Astrocyte (in vitro differentiated cells and primary cell): Measurements from ENCODE around the gene CNN3. TPM values are rescaled to one million over a fixed set of nuclear protein-coding genes. Genes with fewer than 3 reads are reported as not detected.
A peak's percentile ranks its signal among the peaks of the same experiment; 100 is the strongest.

Source experiments
- DNase-seq: peaks from one replicate; pipeline ENCODE4 v3.0.0-alpha.2; 2010; ENCODE audit warnings: low read depth
- FAIRE-seq: peaks from 2 replicates; lab custom pipeline; 2011; peaks lifted over from hg19 to GRCh38; lab: Jason Lieb, UNC
- H2AFZ ChIP-seq: 2 replicates; pipeline ENCODE4 v1.6.0; 2012; ENCODE audit warnings: low read depth, low read length, inconsistent platforms
- H3K27ac ChIP-seq: 2 replicates; pipeline ENCODE4 v1.5.1; 2011; ENCODE audit warnings: low read depth, low read length, inconsistent platforms
- H3K27me3 ChIP-seq: 2 replicates; pipeline ENCODE4 v1.6.0; 2011; ENCODE audit warnings: low read length, inconsistent platforms; ENCODE audit not compliant: insufficient read depth
- H3K36me3 ChIP-seq: 2 replicates; pipeline ENCODE4 v1.5.1; 2011; ENCODE audit warnings: low read length, inconsistent platforms; ENCODE audit not compliant: insufficient read depth
- H3K4me1 ChIP-seq: 2 replicates; pipeline ENCODE4 v1.5.1; 2011; ENCODE audit warnings: low read length, inconsistent platforms; ENCODE audit not compliant: insufficient read depth
- H3K4me2 ChIP-seq: 2 replicates; pipeline ENCODE4 v1.6.0; 2012; ENCODE audit warnings: low read length, inconsistent platforms
- H3K4me3 ChIP-seq: 2 replicates; pipeline ENCODE4 v1.5.1; 2011; ENCODE audit warnings: low read depth, mild to moderate bottlenecking, low read length, inconsistent platforms; ENCODE audit not compliant: insufficient read depth
- H3K79me2 ChIP-seq: 2 replicates; pipeline ENCODE4 v1.6.0; 2012; ENCODE audit warnings: mild to moderate bottlenecking, low read length, inconsistent platforms; ENCODE audit not compliant: insufficient read depth
- H3K9ac ChIP-seq: 2 replicates; pipeline ENCODE4 v1.6.0; 2012; ENCODE audit warnings: mild to moderate bottlenecking, low read length, inconsistent platforms
- H3K9me3 ChIP-seq: 2 replicates; pipeline ENCODE4 v1.5.1; 2012; ENCODE audit warnings: low read depth, mild to moderate bottlenecking, low read length, inconsistent platforms; ENCODE audit not compliant: insufficient read depth
- H4K20me1 ChIP-seq: 2 replicates; pipeline ENCODE4 v1.6.0; 2012; ENCODE audit warnings: low read length, inconsistent platforms; ENCODE audit not compliant: insufficient read depth
- H3K27ac Mint-ChIP-seq: one replicate; pipeline ENCODE4 v1.8.0; 2021; ENCODE audit warnings: mild to moderate bottlenecking, mixed read lengths; ENCODE audit not compliant: unreplicated experiment
- H3K27me3 Mint-ChIP-seq: one replicate; pipeline ENCODE4 v1.8.0; 2021; ENCODE audit warnings: low read depth, mixed read lengths; ENCODE audit not compliant: unreplicated experiment
- H3K36me3 Mint-ChIP-seq: one replicate; pipeline ENCODE4 v1.8.0; 2021; ENCODE audit warnings: low read depth, mixed read lengths; ENCODE audit not compliant: unreplicated experiment
- H3K4me1 Mint-ChIP-seq: one replicate; pipeline ENCODE4 v1.8.0; 2021; ENCODE audit warnings: low read depth, mixed read lengths; ENCODE audit not compliant: unreplicated experiment
- H3K4me3 Mint-ChIP-seq: one replicate; pipeline ENCODE4 v1.8.0; 2021; ENCODE audit warnings: mild to moderate bottlenecking, moderate library complexity, mixed read lengths; ENCODE audit not compliant: unreplicated experiment
- H3K9me3 Mint-ChIP-seq: one replicate; pipeline ENCODE4 v1.8.0; 2021; ENCODE audit warnings: mild to moderate bottlenecking, mixed read lengths; ENCODE audit not compliant: unreplicated experiment
- CTCF ChIP-seq: IDR thresholded peaks from 2 replicates; pipeline ENCODE4 v1.5.1; 2011; ENCODE audit warnings: low read depth, mild to moderate bottlenecking, inconsistent platforms, low read length, moderate library complexity; ENCODE audit not compliant: insufficient read depth
- EZH2 ChIP-seq: IDR thresholded peaks from 2 replicates; pipeline ENCODE4 v1.6.1; 2012; ENCODE audit warnings: mild to moderate bottlenecking, low read length, inconsistent platforms; ENCODE audit not compliant: insufficient read depth
- total RNA-seq: library from RNA; stranded (reverse); gene quantifications from 2 replicates; pipeline ENCODE4 v1.2.1, GENCODE V29; 2021

The CNN3 gene
- total RNA-seq, 1 donor from 2014 or later: 515 TPM

- Histone ChIP-seq H3K36me3 (no peaks in the 10 kb centered on the region), H3K27me3 (no peaks in the 10 kb centered on the region), H2AFZ (peak overlapping the region; percentile 31), H3K27ac (peak overlapping the region; percentile 73), H3K4me3 (no peak overlapping the region), H4K20me1 (no peaks in the 10 kb centered on the region), H3K9me3 (no peaks in the 10 kb centered on the region), H3K4me1 (peaks cover 11% of the 10 kb centered on the region), H3K4me2 (peak overlapping the region; percentile 70), H3K79me2 (no peaks in the 10 kb centered on the region), H3K9ac (peak overlapping the region; percentile 70)
- peaks cover 2% of the 10 kb centered on the region for H3K36me3 Mint-ChIP-seq
- no peaks in the 10 kb centered on the region for H3K27me3 Mint-ChIP-seq
- no peak overlapping the region for H3K4me3 Mint-ChIP-seq
- peaks cover 9% of the 10 kb centered on the region for H3K4me1 Mint-ChIP-seq
- peaks cover 3% of the 10 kb centered on the region for H3K9me3 Mint-ChIP-seq
- no peak for TF ChIP-seq CTCF
- TF ChIP-seq EZH2: no peak
- FAIRE-seq: no peak
- H3K27ac Mint-ChIP-seq: no peak overlapping the region
- no peak for DNase-seq
Measured at GRCh38 chr1:94883691-94884090, 43.2 kb downstream of the CNN3 start.

- TF ChIP-seq CTCF (no peak), EZH2 (no peak)
- H3K36me3 Mint-ChIP-seq: peaks cover 5% of the 10 kb centered on the region
- peaks cover 22% of the 10 kb centered on the region for H3K4me1 Mint-ChIP-seq
- no peaks in the 10 kb centered on the region for H3K9me3 ChIP-seq
- no peak overlapping the region for H3K4me3 Mint-ChIP-seq
- H3K4me2 ChIP-seq: no peak overlapping the region
- no peak overlapping the region for H3K9ac ChIP-seq
- no peaks in the 10 kb centered on the region for H3K27me3 ChIP-seq
- no peaks in the 10 kb centered on the region for H4K20me1 ChIP-seq
- H3K27me3 Mint-ChIP-seq: no peaks in the 10 kb centered on the region
- DNase-seq: no peak
- H3K27ac ChIP-seq: no peak overlapping the region
- H3K9me3 Mint-ChIP-seq: peaks cover 5% of the 10 kb centered on the region
- no peak overlapping the region for H3K27ac Mint-ChIP-seq
- peaks cover 14% of the 10 kb centered on the region for H3K4me1 ChIP-seq
- no peaks in the 10 kb centered on the region for H3K36me3 ChIP-seq
- no peak overlapping the region for H3K4me3 ChIP-seq
- H2AFZ ChIP-seq: no peak overlapping the region
- no peaks in the 10 kb centered on the region for H3K79me2 ChIP-seq
- FAIRE-seq: peak; percentile 63
Measured at GRCh38 chr1:94878329-94878728, 48.6 kb downstream of the CNN3 start.

GRCh38 chr1:94876362-94876761 lies 50.5 kb downstream of the CNN3 start:
- H3K4me1 Mint-ChIP-seq: peaks cover 37% of the 10 kb centered on the region
- no peak overlapping the region for H3K9ac ChIP-seq
- no peak overlapping the region for H2AFZ ChIP-seq
- DNase-seq: peak; percentile 71
- H3K9me3 ChIP-seq: no peaks in the 10 kb centered on the region
- peaks cover 5% of the 10 kb centered on the region for H3K36me3 Mint-ChIP-seq
- H3K36me3 ChIP-seq: no peaks in the 10 kb centered on the region
- H3K4me2 ChIP-seq: peak overlapping the region; percentile 51
- H3K27me3 Mint-ChIP-seq: no peaks in the 10 kb centered on the region
- no peak overlapping the region for H3K4me3 ChIP-seq
- no peaks in the 10 kb centered on the region for H3K27me3 ChIP-seq
- peaks cover 22% of the 10 kb centered on the region for H3K4me1 ChIP-seq
- H3K79me2 ChIP-seq: no peaks in the 10 kb centered on the region
- H4K20me1 ChIP-seq: no peaks in the 10 kb centered on the region
- H3K27ac ChIP-seq: no peak overlapping the region
- FAIRE-seq: peak; percentile 43
- H3K4me3 Mint-ChIP-seq: no peak overlapping the region
- peaks cover 5% of the 10 kb centered on the region for H3K9me3 Mint-ChIP-seq
- H3K27ac Mint-ChIP-seq: no peak overlapping the region
- TF ChIP-seq CTCF (no peak), EZH2 (no peak)
